ENCODE results near the gene MPIG6B. TPM values are rescaled to one million over a fixed set of nuclear protein-coding genes. Genes with fewer than 3 reads are reported as not detected.

MPIG6B gene
- polyA plus RNA-seq, 2 of the 4 experiments (the other 2 are of a cell fraction): not detected

GRCh38 chr6:31727717-31728671 is 4.8 kb downstream of the MPIG6B start:
- TF ChIP-seq HEYL (CRISPR knock-in tag; IDR thresholded peaks at IDR 0.05): no peak
- no peak for TF ChIP-seq BCL3 (IDR thresholded peaks at IDR 0.05)
- no peak for TF ChIP-seq EHMT2 (IDR thresholded peaks at IDR 0.05; ENCODE audit: low read depth)
- TF ChIP-seq E2F6 (IDR thresholded peaks at IDR 0.05; ENCODE audit: borderline replicate concordance, low read depth): no peak
- no peak for TF ChIP-seq BHLHE40 (IDR thresholded peaks at IDR 0.05; ENCODE audit: low read depth, low read length)
- no peak for TF ChIP-seq EHF (CRISPR knock-in tag; IDR thresholded peaks at IDR 0.05)
- no peak for TF ChIP-seq RARB (CRISPR knock-in tag; IDR thresholded peaks at IDR 0.05)
- TF ChIP-seq, protein P1, sequence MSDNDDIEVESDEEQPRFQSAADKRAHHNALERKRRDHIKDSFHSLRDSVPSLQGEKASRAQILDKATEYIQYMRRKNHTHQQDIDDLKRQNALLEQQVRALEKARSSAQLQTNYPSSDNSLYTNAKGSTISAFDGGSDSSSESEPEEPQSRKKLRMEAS (IDR thresholded peaks at IDR 0.05): no peak
- TF ChIP-seq FOSL2 (IDR thresholded peaks at IDR 0.05): no peak
- TF ChIP-seq FOSL2 (CRISPR knock-in tag; IDR thresholded peaks at IDR 0.05): no peak
- no peak for TF ChIP-seq JUN (IDR thresholded peaks at IDR 0.05)
- TF ChIP-seq ATOH8 (CRISPR knock-in tag; IDR thresholded peaks at IDR 0.05; ENCODE audit: low read depth): no peak
- TF ChIP-seq, protein P2, sequence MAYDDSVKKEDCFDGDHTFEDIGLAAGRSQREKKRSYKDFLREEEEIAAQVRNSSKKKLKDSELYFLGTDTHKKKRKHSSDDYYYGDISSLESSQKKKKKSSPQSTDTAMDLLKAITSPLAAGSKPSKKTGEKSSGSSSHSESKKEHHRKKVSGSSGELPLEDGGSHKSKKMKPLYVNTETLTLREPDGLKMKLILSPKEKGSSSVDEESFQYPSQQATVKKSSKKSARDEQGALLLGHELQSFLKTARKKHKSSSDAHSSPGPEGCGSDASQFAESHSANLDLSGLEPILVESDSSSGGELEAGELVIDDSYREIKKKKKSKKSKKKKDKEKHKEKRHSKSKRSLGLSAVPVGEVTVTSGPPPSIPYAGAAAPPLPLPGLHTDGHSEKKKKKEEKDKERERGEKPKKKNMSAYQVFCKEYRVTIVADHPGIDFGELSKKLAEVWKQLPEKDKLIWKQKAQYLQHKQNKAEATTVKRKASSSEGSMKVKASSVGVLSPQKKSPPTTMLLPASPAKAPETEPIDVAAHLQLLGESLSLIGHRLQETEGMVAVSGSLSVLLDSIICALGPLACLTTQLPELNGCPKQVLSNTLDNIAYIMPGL (CRISPR knock-in tag; IDR thresholded peaks at IDR 0.05; ENCODE audit: borderline replicate concordance): no peak
- no peak for TF ChIP-seq HOXB13 (CRISPR knock-in tag; IDR thresholded peaks at IDR 0.05; ENCODE audit: low read depth)
- no peak for TF ChIP-seq SREBF2 (IDR thresholded peaks at IDR 0.05)
- no peak for TF ChIP-seq NR3C1 (IDR thresholded peaks at IDR 0.05)
- no peak for TF ChIP-seq RNF2 (IDR thresholded peaks at IDR 0.05; ENCODE audit: borderline replicate concordance, low read depth)
- no peak for TF ChIP-seq CEBPB (IDR thresholded peaks at IDR 0.05)
- no peak for TF ChIP-seq POLR2AphosphoS2 (conservative IDR thresholded peaks at IDR 0.05; ENCODE audit: low read length)
- TF ChIP-seq HES2 (IDR thresholded peaks at IDR 0.05): no peak
- Histone ChIP-seq H3K4me2 (no peak overlapping the region; the same call in 1 of the 3 replicates), H3K27ac (no peak overlapping the region; a peak in 1 of 6 replicates), H3K4me3 (no peak overlapping the region), H3K9me3 (no peaks in the 10 kb centered on the region), H3K4me1 (peaks cover 8% of the 10 kb centered on the region; the same call in 2 of the 3 replicates)
- POLR2A ChIA-PET: interaction anchor here (0.6 kb wide), 1 partner anchor 66 kb away, joined by 5 read pairs; no protein-coding TSS in a partner anchor
- no peak for ATAC-seq
- CTCF ChIA-PET: interaction anchor here (1.0 to 4.7 kb wide), 12 partner anchors 10 to 103 kb away, joined by 3 to 30 read pairs (median 8); partner anchors contain the start of genes CLIC1, LY6G5C and MSH5
- no peak for DNase-seq (ENCODE audit: low read depth in 1 of 2, low spot score in 1 of 2)
- FAIRE-seq: no peak
- WGBS (ENCODE audit: missing lambda C conversion rate): 92% methylated on average over 36 of the region's 41 CpGs
